HCT116 (cell line): ENCODE data around the gene PPM1M. TPM values are rescaled to one million over a fixed set of nuclear protein-coding genes. Genes with fewer than 3 reads are reported as not detected.

ENCODE experiments used
- ATAC-seq: fragments of 200-7000 bp; cut with Tn5 transposase; 2 replicates; pipeline ENCODE4 v1.9.1; 2020; ENCODE audit warnings: mild to moderate bottlenecking, moderate library complexity
- BruUV-seq: library from RNA; stranded (reverse); fragments of 400-500 nt; replicated peaks from 2 replicates; lab custom pipeline; 2021; lab: Mats Ljungman, UMichigan
- CTCF ChIA-PET: fragments of 300-600 bp; sonication (Branson Sonifier 250); formaldehyde crosslinking; loops from one replicate; lab custom pipeline; 2021; ENCODE audit warnings: antibody characterized with exemption; lab: Charles Lee
- POLR2A ChIA-PET: fragments of 300-600, 350-600 bp; sonication (Branson Sonifier 250); formaldehyde crosslinking; loops from one replicate; lab custom pipeline; 2021; ENCODE audit warnings: antibody characterized with exemption; lab: Charles Lee
- RAD21 ChIA-PET, 2 experiments: fragments of 300-600 bp; sonication (Branson Sonifier 250); formaldehyde crosslinking; loops; one replicate each; lab custom pipeline; 2023; ENCODE audit warnings: low total read pairs in 2 of 2; ENCODE audit not compliant: uncharacterized antibody in 2 of 2, unreplicated experiment in 2 of 2, low non-redundant PET in 1 of 2; lab: Charles Lee
- DNase-seq: peaks from one replicate; pipeline ENCODE4 v3.0.0-alpha.2; 2010; ENCODE audit warnings: low read depth, low spot score
- H2AFZ ChIP-seq: fragments of 200-600 bp; shearing (Covaris generic), sonication (generic); 2 replicates; pipeline ENCODE4 v1.6.1; 2017; ENCODE audit warnings: low read depth, mixed run types, mixed read lengths, antibody characterized with exemption, low read length; ENCODE audit not compliant: poor library complexity, severe bottlenecking
- H3K27ac ChIP-seq: 2 replicates; pipeline ENCODE4 v1.5.1; 2012; ENCODE audit warnings: low read depth, low read length
- H3K27me3 ChIP-seq: fragments of 200-600 bp; sonication (generic); 2 replicates; pipeline ENCODE4 v1.6.1; 2016; ENCODE audit warnings: mixed run types, low read length, mixed read lengths; ENCODE audit not compliant: insufficient read depth
- H3K36me3 ChIP-seq, 2 experiments: fragments of 200-500 bp in 1 of 2; fragments of 200-600 bp in 1 of 2; sonication (Bioruptor generic) in 1 of 2; sonication (generic) in 1 of 2; 2 replicates each; pipeline versions ENCODE4 v1.5.1 to v1.6.1; 2014 to 2016; ENCODE audit warnings: low read length in 2 of 2, inconsistent platforms in 1 of 2, mixed read lengths in 1 of 2, mixed run types in 1 of 2; ENCODE audit not compliant: insufficient read depth in 2 of 2, control insufficient read depth in 1 of 2
- H3K4me1 ChIP-seq, 2 experiments: fragments of 200-600 bp in 1 of 2; sonication (generic) in 1 of 2; 2 replicates each; pipeline versions ENCODE4 v1.5.1 to v1.6.1; 2012 to 2017; ENCODE audit warnings: low read length in 2 of 2, inconsistent platforms in 1 of 2, mild to moderate bottlenecking in 1 of 2, mixed read lengths in 1 of 2, mixed run types in 1 of 2, moderate library complexity in 1 of 2; ENCODE audit not compliant: insufficient read depth in 2 of 2, control insufficient read depth in 1 of 2
- H3K4me2 ChIP-seq: fragments of 200-600 bp; sonication (generic); 2 replicates; pipeline ENCODE4 v1.6.1; 2017; ENCODE audit warnings: mixed run types, low read length, mixed read lengths
- H3K4me3 ChIP-seq, 2 experiments: fragments of 200-600 bp in 1 of 2; sonication (generic) in 1 of 2; replicated peaks in 1 of 2; 2 replicates each; pipeline ENCODE4 v1.5.1; 2011 to 2016; ENCODE audit warnings: low read length in 2 of 2, control low read depth in 1 of 2, low read depth in 1 of 2, mild to moderate bottlenecking in 1 of 2, mixed read lengths in 1 of 2, mixed run types in 1 of 2
- H3K79me2 ChIP-seq: fragments of 200-600 bp; sonication (generic); 2 replicates; pipeline ENCODE4 v1.6.1; 2017; ENCODE audit warnings: mild to moderate bottlenecking, mixed run types, low read length, moderate library complexity, mixed read lengths; ENCODE audit not compliant: insufficient read depth
- H3K9ac ChIP-seq: fragments of 200-600 bp; sonication (generic); 2 replicates; pipeline ENCODE4 v1.6.1; 2016; ENCODE audit warnings: low read length, mixed read lengths
- H3K9me2 ChIP-seq: fragments of 200-600 bp; sonication (generic), shearing (Covaris generic); 2 replicates; pipeline ENCODE4 v1.6.1; 2017; ENCODE audit warnings: mixed run types, mild to moderate bottlenecking, moderate library complexity; ENCODE audit not compliant: insufficient read depth
- H3K9me3 ChIP-seq, 2 experiments: fragments of 200-500 bp in 1 of 2; fragments of 200-600 bp in 1 of 2; sonication (Bioruptor generic) in 1 of 2; sonication (generic) in 1 of 2; 2 replicates each; pipeline ENCODE4 v1.6.1; 2014 to 2017; ENCODE audit warnings: low read length in 2 of 2, mixed read lengths in 2 of 2, inconsistent platforms in 1 of 2, low read depth in 1 of 2, mild to moderate bottlenecking in 1 of 2, mixed run types in 1 of 2, moderate library complexity in 1 of 2; ENCODE audit not compliant: control insufficient read depth in 1 of 2, insufficient read depth in 1 of 2
- H4K20me1 ChIP-seq: fragments of 200-600 bp; sonication (generic), shearing (Covaris generic); 2 replicates; pipeline ENCODE4 v1.6.1; 2017; ENCODE audit warnings: mixed run types, mild to moderate bottlenecking, moderate library complexity; ENCODE audit not compliant: insufficient read depth
- EGR1 ChIP-seq: IDR thresholded peaks from 2 replicates; pipeline ENCODE4 v1.6.1; 2012; ENCODE audit warnings: low read depth
- ELF1 ChIP-seq: IDR thresholded peaks from 2 replicates; pipeline ENCODE4 v1.6.1; 2012; ENCODE audit warnings: low read depth, borderline replicate concordance
- EZH2 ChIP-seq: fragments of 200-600 bp; sonication (generic); IDR thresholded peaks from 2 replicates; pipeline ENCODE4 v1.6.1; 2017; ENCODE audit warnings: antibody characterized with exemption, mixed run types
- POLR2AphosphoS5 ChIP-seq: IDR thresholded peaks from 2 replicates; pipeline ENCODE4 v1.6.1; 2011; ENCODE audit warnings: mild to moderate bottlenecking, low read depth, low read length, moderate library complexity
- intact Hi-C: fragments of 100-400 bp; cut with micrococcal nuclease; formaldehyde crosslinking; loops from 2 replicates; pipeline ENCODE4 v1.10.0; 2022
- total RNA-seq: library from RNA; stranded (reverse); gene quantifications from one replicate; pipeline ENCODE4 v1.2.1, GENCODE V29; 2021; ENCODE audit not compliant: unreplicated experiment

The PPM1M gene
- total RNA-seq, 1 experiment from 2014 or later = 16.6 TPM

DNA sequence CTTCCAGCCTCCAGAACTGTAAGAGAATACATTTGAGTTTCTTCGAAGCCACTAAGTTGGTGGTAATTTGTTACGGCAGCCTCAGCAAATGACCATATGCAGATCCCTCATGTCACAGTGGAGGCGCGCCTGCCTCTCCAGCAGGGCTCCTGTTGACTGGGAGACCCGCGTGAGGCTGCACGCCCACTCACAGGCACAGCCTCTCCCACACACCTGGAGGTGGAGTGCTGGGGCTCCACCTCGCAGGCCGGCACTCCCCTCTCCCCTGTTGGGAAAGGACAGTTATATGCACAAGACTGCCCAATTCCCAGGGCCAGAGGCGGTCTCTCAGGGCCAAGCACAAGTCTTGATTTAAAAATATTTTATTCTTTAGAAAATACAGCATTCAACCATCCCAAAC is 17.3 kb upstream of the PPM1M start:
- no TSS peak for BruUV-seq
- Histone ChIP-seq H3K27ac (no peak overlapping the region), H2AFZ (no peak overlapping the region), H3K4me2 (no peak overlapping the region), H3K36me3 (peaks cover 17% of the 10 kb centered on the region in 2 experiments; a peak in 3 of 4 replicates), H3K4me1 (no peaks in the 10 kb centered on the region), H3K79me2 (no peaks in the 10 kb centered on the region), H3K4me3 (no peak overlapping the region), H4K20me1 (no peaks in the 10 kb centered on the region), H3K27me3 (no peaks in the 10 kb centered on the region), H3K9me2 (no peaks in the 10 kb centered on the region), H3K9me3 (no peaks in the 10 kb centered on the region), H3K9ac (no peak overlapping the region)
- no peak for TF ChIP-seq EGR1
- RAD21 ChIA-PET = no interaction called here
- CTCF ChIA-PET = interaction anchor here (1.3 kb wide), 1 partner anchor 7 kb away, joined by 3 read pairs; no protein-coding TSS in a partner anchor
- ATAC-seq (no peak), DNase-seq (no peak)
- intact Hi-C loops = no loop called here
- POLR2A ChIA-PET = no interaction called here

DNA sequence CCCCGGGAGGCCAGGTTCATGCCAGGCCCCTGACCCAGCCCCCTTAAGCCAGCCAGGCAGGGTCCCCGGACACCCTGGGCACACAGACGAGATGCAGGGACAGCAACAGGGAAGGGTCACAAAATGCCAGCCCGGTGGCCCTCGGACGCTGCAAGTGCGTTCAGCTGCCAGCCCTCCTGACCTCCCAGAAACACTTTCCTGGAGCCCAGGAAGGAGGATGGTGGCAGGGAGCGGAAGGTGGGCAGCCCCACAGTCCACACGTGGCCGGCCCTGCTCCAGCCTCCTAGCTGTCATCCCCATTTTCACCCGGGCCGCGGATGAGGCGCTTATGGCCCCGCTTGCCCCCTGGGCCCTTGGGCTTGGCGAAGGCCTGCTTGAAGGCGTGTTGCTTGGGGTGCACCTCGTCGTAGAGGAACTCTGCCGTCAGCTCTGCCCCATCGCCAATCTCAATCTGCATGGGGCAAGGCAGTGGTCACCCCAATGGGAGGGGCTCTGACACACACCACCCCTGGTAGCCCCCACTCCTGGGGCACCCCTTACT is 16.7 kb upstream of the PPM1M start:
- BruUV-seq = TSS peak; percentile 53
- DNase-seq (no peak), ATAC-seq (no peak)
- H3K27me3 ChIP-seq = no peaks in the 10 kb centered on the region
- H3K9ac ChIP-seq = no peak overlapping the region
- CTCF ChIA-PET = interaction anchor here (1.3 kb wide), 1 partner anchor 8 kb away, joined by 3 read pairs; no protein-coding TSS in a partner anchor
- H3K4me3 ChIP-seq = no peak overlapping the region
- H3K27ac ChIP-seq = no peak overlapping the region
- H3K4me1 ChIP-seq = no peaks in the 10 kb centered on the region
- no peaks in the 10 kb centered on the region for H3K9me2 ChIP-seq
- RAD21 ChIA-PET = no interaction called here
- no peak overlapping the region for H3K4me2 ChIP-seq
- H3K9me3 ChIP-seq = no peaks in the 10 kb centered on the region
- TF ChIP-seq POLR2AphosphoS5 (no peak), ELF1 (no peak), EZH2 (no peak)
- peaks cover 17% of the 10 kb centered on the region in 2 experiments; a peak in 3 of 4 replicates for H3K36me3 ChIP-seq
- intact Hi-C loops = no loop called here
- POLR2A ChIA-PET = no interaction called here
- no peak overlapping the region for H2AFZ ChIP-seq
- no peaks in the 10 kb centered on the region for H4K20me1 ChIP-seq
- no peaks in the 10 kb centered on the region for H3K79me2 ChIP-seq
